Brain microvascular endothelial cell (primary cell): ENCODE results near the gene MYADML2.

Experiments used
- DNase-seq: peaks from one replicate; pipeline ENCODE4 v3.0.0-alpha.2; 2020
- H3K27ac ChIP-seq: fragments of 250-450 bp; sonication (Bioruptor Pico); 2 replicates; pipeline ENCODE4 v1.5.1; 2020; ENCODE audit warnings: mild to moderate bottlenecking, moderate library complexity
- H3K27me3 ChIP-seq: fragments of 250-450 bp; sonication (Bioruptor Pico); replicated peaks from 2 replicates; pipeline ENCODE4 v1.5.1; 2020; ENCODE audit warnings: mild to moderate bottlenecking
- H3K36me3 ChIP-seq: fragments of 250-450 bp; sonication (Bioruptor Pico); replicated peaks from 2 replicates; pipeline ENCODE4 v1.5.1; 2020; ENCODE audit warnings: mild to moderate bottlenecking
- H3K4me3 ChIP-seq: 2 replicates; pipeline ENCODE4 v1.5.1; 2011; ENCODE audit warnings: low read depth, mild to moderate bottlenecking, control low read depth, low read length, moderate library complexity
- in situ Hi-C: cut with HindIII; loops from 2 replicates; pipeline ENCODE4 v1.10.0; 2017; ENCODE audit warnings: low sequenced_read_pairs, low pct_ligation_motif_present
- TF ChIP-seq, protein P1 (sequence below): IDR thresholded peaks from 2 replicates; pipeline ENCODE4 v1.5.1; 2011; ENCODE audit warnings: low read depth, mild to moderate bottlenecking, moderate library complexity, low read length, control low read depth, inconsistent platforms; ENCODE audit errors: missing control alignments

The MYADML2 gene

GRCh38 chr17:81902653-81903414 lies 44.2 kb downstream of the MYADML2 start:
- Histone ChIP-seq H3K36me3 (peaks cover 6% of the 10 kb centered on the region), H3K27ac (no peak overlapping the region), H3K27me3 (no peaks in the 10 kb centered on the region), H3K4me3 (peak overlapping the region; percentile 12)
- in situ Hi-C loops: no loop called here
- no peak for DNase-seq
- TF ChIP-seq, protein P1, sequence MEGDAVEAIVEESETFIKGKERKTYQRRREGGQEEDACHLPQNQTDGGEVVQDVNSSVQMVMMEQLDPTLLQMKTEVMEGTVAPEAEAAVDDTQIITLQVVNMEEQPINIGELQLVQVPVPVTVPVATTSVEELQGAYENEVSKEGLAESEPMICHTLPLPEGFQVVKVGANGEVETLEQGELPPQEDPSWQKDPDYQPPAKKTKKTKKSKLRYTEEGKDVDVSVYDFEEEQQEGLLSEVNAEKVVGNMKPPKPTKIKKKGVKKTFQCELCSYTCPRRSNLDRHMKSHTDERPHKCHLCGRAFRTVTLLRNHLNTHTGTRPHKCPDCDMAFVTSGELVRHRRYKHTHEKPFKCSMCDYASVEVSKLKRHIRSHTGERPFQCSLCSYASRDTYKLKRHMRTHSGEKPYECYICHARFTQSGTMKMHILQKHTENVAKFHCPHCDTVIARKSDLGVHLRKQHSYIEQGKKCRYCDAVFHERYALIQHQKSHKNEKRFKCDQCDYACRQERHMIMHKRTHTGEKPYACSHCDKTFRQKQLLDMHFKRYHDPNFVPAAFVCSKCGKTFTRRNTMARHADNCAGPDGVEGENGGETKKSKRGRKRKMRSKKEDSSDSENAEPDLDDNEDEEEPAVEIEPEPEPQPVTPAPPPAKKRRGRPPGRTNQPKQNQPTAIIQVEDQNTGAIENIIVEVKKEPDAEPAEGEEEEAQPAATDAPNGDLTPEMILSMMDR: no peak

GRCh38 chr17:81902023-81902652 lies 44.9 kb downstream of the MYADML2 start, which contains the start of gene NPB:
Gene NPB (plus strand): TSS chr17:81902238. CDS start chr17:81902278, 40 bp downstream.
- H3K27ac ChIP-seq: no peak within 1 kb of the TSS
- DNase-seq: no peak
- peak within 1 kb of the TSS; percentile 15 for H3K4me3 ChIP-seq
- H3K36me3 ChIP-seq: peaks cover 6% of the 10 kb centered on the region
- TF ChIP-seq, protein P1: no peak
- in situ Hi-C loops: no loop called here
- H3K27me3 ChIP-seq: no peaks in the 10 kb centered on the region

GRCh38 chr17:81901167-81902022 lies 45.6 kb downstream of the MYADML2 start:
- Histone ChIP-seq H3K36me3 (peaks cover 6% of the 10 kb centered on the region), H3K27ac (no peak overlapping the region), H3K27me3 (no peaks in the 10 kb centered on the region), H3K4me3 (no peak overlapping the region)
- DNase-seq: no peak
- in situ Hi-C loops: no loop called here
- TF ChIP-seq, protein P1: no peak

DNA sequence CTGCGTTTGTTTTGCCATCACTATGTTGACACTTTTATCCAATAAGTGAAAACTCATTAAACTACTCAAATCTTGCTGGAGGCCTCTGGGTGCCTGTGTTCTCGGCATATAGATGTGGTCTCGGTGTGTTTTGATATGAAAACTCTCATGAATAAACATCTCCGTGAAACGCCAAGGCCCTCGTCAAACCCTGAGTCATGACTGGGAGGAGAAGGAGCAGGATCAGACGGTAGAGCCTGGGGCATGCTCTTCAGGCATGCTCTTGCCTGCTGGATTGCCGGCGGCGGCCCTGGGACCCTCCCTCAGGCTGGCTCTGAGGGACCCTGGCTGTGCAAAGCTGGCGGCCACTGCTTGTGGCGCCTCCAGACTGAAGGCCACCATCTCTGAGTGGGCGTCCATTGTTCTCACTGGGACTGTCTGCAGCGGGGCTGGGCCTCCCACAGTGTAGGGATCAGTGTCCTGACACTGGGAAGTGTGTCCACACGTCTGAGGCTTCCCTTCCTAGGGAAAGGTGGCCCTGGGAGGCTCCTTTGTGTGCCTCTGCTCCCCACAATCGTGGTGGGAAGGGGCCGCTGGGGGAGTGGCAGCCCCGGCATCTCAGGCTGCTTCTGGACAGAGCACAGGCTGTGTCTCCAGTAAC lies 46.7 kb downstream of the MYADML2 start:
- in situ Hi-C loops: no loop called here
- DNase-seq: peak; percentile 40
- Histone ChIP-seq H3K27me3 (no peaks in the 10 kb centered on the region), H3K36me3 (peaks cover 11% of the 10 kb centered on the region), H3K27ac (no peak overlapping the region), H3K4me3 (no peak overlapping the region)
- TF ChIP-seq, protein P1: no peak

GRCh38 chr17:81899514-81900166 lies 47.4 kb downstream of the MYADML2 start:
- Histone ChIP-seq H3K36me3 (peaks cover 13% of the 10 kb centered on the region), H3K27ac (no peak overlapping the region), H3K4me3 (no peak overlapping the region), H3K27me3 (no peaks in the 10 kb centered on the region)
- in situ Hi-C loops: no loop called here
- TF ChIP-seq, protein P1: no peak
- no peak for DNase-seq
